Nucleus accumbens (tissue), 56 donors: ENCODE measurements around the gene ANKRD65.

Experiments used
- DNase-seq, 56 donors: peaks; one replicate each; lab custom pipeline; 2025; lab: John Stamatoyannopoulos, UW

Gene ANKRD65

DNA sequence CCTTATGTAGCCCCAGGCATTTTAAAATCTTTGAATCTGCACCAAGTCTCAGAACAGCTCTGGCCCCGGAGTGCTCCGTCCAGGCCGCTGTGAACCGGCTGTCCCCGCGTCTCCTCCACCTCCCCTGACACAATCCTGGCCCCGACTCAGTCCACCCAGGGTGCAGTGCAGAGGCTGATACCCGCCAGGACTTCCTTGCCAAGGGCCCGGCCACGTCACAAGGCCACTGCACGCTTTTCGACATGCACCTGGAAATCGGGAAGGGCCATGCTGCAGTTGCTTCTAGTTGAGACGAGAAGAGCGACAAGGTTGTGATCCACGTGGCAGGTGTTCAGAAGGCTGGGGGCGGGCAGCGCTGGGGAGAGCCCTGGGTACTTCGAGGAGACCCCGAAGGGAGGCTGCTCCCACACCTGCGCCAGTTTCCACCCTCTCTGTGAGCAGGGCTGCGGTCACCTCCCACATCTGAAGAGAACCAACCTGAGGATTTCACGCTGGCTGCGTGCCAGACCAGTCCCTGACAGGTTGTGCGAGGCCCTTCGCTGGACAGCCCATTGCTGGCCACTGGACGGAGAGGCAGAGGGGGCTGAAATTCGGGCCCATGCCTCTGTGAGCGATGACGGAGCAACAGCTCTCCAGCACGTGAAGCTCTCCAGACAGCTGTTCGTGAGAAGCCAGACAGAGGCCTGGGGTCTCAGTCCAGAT, 21.1 kb upstream of the ANKRD65 start:
- no peak for DNase-seq

DNA sequence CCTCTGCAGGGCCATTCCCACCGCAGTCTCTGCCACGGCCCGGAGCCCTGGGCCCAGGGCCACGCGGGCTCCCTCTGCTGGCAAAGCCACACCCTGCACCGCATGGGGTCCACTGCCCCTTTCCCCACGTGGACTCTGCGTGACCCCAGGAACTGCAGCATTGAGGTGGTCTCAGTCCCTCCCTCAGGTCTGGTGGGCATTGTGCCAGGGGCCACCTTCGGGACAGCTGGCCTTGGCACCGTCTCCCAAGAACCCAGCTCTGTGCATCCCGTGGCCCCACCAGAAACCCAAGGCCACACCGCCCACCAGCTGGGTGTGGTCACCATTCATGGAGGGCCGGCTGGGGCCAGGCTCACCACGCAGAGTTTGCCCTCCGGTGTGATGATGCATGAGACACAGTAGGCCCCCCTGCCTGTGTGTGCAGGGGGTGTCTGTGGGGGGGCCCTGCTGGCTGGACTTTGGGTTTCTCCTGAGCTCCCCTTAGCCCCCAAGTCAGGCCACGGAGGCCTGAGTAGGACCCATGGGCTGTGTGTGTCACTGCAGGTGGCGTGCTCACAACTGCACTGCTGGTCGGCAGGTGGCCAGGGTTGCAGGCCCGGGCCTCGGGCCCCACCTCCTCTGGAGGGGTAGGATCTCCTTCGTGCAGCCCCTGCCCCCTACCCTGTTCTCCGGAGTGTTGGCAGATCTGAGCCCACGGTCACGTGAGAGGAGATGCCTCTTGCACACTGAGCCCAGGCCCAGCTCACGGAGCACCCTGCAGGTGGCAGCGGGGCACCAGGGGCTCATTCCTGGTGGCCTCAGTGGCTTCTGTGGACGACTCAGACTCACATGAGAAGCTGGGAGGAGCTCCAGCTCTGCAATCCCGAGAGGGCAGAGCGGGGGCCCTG, 20.2 kb upstream of the ANKRD65 start:
- DNase-seq = peak in 19 of 56 donors; percentile 8 to 72 (median 33)

DNA sequence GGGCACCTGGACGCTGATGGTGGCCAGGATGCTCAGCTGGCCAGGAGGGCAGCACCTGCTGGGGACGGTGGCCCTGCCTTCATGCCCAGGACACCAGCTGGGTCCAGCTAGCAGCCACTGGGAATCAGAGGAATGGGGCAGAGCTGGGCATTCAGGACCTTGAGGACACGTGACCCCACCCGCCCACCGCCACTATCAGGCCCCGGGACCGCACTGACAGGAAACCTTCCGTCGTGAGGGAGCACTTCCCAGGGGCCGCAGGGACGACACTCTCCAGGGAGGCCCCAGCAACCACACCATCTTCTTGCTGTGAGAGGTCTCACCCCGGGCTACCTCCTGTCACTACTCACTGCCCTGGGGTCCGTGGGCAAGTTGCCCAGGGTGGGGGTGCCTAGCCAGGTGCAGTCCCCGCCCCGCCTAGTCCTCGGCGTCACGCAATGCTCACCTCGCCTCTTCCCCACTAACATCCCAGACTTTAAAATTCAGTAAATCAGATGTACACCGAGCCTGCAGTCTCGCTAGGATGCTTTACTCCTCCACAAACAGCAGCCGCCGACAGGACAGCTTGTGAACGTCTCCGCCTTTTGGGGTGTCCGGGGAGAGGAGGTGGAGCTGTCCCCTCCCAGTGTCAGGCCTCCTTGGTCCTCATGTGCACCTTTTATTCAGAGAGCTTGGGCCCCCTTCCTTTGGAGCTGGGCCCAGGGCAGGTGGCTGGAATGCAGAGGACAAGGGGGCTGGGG, 19.4 kb upstream of the ANKRD65 start:
- peak in 2 of 56 donors; percentile 17 to 18 for DNase-seq

DNA sequence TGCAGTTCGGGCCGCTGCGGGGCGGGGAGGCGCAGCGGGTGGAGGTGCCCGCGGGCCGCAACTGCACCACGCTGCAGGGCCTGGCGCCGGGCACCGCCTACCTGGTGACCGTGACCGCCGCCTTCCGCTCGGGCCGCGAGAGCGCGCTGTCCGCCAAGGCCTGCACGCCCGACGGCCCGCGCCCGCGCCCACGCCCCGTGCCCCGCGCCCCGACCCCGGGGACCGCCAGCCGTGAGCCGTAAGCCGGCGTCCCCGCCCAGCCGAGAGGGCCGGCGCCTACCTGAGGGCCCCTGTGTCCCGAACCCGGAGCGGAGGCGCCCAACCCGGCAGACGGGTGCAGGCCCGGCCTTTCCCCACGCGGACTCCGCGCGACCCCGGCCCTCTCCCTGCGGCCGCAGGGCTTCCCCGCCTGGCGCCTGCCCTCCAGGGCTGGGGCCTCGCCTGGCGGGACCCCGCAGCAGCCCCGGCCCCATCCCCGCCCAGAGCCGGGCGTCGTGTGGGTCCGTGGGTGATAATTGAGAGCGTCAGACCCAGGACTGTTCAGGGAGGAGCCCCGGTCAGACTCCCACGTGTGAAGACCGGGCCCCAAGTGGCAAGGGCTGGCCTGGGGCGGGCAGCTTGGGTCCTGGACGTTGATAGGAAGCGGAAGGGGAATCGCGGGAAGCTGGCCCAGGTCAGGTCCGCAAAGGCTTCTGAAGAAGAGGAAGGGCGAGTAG, 18.6 kb upstream of the ANKRD65 start:
- no peak for DNase-seq

DNA sequence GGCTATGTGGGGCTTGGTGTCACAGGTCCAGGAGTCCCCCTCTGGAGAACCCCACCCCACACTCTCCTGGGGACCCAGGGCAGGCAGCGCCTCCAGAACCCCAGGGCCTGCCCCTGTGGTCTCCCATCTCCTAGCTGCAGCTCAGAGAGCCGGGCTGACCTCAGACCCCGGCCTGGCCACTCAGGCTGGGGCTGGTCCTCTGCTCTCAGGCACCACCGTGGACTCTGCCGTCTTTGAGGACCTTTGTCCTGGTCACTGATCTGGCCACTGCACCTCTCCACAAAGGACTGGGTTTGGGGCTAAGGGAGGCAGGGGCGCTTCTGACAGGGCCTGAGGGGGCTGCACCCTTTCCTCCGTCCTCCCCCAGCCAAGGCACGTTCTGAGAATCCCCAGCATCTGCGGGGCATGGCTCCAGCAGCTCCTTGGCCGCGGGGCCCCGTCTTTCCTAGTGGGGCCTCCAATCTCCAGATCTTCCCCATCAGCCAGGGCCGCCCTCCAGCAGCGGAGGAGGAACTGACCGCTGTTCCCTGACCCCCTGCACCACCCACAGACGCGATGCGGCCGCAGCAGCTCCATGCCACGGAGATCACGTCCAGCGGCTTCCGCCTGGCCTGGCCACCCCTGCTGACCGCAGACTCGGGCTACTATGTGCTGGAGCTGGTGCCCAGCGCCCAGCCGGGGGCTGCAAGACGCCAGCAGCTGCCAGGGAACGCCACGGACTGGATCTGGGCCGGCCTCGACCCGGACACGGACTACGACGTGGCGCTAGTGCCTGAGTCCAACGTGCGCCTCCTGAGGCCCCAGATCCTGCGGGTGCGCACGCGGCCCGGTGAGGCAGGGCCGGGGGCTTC, 17.7 kb upstream of the ANKRD65 start:
- no peak for DNase-seq

DNA sequence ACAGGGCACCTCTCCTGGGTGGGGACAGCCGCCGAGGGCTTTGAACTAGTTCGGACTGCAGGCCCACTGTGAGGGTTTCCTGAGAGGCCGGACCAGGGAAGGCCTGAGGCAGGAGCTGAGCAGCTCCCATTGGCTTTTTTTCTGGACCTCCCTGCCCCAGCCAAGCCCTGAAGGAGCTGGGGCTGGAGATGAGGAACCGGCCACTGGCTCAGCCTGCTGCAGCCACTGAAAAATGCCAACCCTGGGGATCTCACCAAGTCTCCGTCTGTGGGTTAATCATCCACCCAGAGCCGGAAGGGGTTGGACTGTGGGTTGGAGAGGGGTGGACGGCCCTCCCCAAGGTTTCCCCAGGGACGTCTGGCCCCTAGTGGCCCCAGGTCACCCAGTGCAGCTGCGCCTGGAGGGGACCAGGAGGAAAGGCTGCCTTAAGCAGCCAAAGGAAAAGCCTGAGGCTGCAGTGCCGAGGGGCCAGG, 16.9 kb upstream of the ANKRD65 start:
- DNase-seq = no peak

DNA sequence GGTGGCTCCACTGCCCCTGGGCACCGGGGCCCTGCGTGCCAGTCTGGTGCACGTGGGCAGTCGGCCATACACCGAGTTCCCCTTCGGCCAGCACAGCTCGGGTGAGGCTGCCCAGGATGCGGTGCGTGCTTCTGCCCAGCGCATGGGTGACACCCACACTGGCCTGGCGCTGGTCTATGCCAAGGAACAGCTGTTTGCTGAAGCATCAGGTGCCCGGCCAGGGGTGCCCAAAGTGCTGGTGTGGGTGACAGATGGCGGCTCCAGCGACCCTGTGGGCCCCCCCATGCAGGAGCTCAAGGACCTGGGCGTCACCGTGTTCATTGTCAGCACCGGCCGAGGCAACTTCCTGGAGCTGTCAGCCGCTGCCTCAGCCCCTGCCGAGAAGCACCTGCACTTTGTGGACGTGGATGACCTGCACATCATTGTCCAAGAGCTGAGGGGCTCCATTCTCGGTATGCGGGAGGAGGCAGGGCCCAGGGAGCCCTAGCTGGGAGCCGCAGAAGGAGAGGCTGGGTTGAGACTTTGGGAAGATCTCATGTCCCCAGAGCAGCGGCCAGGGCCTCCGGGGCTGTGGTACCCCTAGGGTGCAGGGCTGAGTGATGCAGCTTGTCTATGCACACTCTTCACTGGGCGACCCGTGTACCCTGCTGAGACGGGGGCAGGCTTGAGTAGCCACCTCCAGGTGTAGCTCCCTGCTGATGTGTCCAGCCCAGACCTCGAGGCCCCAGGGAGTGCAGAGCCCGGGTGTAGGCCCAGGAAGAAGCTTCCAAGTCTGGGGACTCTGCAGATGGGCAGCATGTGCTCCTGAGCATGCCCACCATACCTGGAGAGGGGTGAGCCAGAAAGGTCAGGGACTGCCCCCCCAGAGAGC, 16.2 kb upstream of the ANKRD65 start:
- no peak for DNase-seq

DNA sequence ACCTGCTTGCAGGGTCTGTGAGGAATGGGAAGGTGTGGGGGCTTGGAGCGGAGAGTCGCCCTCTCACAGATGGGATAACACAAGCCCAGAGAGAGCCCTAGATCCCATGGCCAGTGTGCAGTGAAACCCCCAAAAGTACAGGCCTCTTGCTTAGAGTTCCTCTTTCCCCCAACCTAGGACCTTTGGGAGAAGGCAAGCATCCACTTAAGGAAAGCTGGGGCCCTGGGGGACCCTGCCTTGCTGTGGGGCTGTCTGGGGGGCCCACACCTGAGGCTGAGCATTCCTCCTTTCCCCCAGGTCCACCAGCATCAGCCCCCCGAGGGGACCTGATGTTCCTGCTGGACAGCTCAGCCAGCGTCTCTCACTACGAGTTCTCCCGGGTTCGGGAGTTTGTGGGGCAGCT, 15.6 kb upstream of the ANKRD65 start:
- DNase-seq = no peak

DNA sequence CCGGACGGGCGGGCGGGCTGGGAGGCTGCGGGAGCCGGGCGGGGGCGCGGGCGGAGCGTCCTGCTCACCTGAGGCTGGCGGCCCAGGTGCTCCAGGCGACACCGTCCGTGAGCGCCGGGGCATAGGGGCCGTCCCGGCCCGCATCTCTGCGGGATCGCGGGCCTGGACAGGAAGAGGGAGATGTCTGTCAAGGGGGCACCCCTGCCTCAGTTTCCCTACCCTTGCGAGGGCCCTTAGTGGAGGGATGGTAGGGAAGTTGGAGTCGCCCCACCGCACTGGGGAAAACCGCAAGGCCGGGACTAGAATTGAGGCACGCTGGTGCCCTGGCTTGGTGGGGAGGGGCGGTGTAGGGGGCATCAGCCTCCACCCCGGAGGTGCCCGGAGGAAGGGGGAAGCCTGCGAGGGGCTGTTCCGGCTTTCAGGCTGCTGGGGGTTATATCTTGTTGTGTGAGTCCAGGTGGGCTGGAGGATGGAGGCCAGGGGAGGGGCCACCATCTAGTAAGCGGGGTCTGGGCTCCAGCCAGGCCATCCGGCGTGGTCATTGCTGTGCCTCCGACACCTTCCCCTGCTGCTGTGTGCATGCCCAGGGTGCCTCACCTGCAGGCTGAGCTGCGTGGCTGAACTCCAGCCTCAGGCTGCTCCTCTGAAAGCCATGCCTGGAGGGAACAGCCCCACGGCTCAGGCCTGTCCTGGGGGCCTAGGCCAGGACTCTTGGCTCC, 15.0 kb upstream of the ANKRD65 start:
- DNase-seq = no peak

DNA sequence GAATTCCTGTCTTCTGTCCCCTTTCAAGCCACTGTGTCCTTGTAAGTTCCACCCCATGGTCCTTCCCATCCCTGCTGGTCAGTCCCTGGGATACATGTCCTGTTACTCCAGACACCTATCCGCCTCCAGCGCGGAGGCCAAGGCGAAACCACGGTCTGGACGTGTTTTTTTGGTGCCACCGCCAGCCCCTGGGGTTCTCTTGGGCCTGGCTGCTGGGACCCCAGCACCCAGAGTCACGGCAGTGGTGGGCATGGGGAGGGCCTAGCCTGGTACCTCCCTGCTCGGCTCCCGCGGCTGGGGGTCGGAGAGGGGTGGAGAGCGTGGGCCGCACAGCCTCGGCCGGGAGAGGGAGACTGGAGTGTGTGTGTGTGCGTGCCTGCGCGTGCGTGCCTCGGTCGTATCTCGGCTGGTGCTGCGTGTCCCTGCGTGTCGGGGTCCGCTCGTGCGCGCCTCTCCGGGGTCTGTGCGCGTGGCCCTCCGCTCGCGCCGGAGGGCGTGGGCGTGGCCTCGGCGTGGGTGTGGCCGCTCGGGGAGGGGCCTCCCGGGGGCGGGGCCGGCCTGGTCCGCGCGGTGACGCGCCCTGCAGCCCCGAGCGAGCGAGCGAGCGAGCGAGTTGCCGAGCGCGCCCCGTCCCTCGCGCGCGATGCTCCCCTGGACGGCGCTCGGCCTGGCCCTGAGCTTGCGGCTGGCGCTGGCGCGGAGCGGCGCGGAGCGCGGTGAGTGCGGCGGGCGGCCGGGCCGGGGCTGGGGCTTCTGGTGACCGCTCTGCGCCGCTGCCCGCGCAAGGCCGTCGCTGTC, 14.2 kb upstream of the ANKRD65 start, which contains the start of gene VWA1:
VWA1 (plus strand) TSS at position 585 of the 798 bp plus-strand sequence; CDS start at position 644, 59 bp downstream.
- peak in 44 of 56 donors; percentile 29 to 85 (median 62) for DNase-seq

DNA sequence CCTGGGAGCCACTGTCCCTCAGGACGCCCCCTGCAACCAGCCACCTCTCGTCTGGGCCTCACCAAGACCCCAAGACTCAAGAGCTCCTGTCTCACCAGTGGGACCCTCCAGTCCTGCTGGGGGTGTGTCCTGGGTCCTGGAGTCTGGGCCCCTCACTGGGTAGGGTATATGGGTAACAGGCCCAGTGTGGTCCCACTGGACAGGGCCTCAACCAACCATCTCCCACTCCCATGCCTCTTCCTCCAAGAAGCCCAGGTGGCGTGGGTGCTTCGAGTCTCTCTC, 13.7 kb upstream of the ANKRD65 start:
- DNase-seq = no peak

DNA sequence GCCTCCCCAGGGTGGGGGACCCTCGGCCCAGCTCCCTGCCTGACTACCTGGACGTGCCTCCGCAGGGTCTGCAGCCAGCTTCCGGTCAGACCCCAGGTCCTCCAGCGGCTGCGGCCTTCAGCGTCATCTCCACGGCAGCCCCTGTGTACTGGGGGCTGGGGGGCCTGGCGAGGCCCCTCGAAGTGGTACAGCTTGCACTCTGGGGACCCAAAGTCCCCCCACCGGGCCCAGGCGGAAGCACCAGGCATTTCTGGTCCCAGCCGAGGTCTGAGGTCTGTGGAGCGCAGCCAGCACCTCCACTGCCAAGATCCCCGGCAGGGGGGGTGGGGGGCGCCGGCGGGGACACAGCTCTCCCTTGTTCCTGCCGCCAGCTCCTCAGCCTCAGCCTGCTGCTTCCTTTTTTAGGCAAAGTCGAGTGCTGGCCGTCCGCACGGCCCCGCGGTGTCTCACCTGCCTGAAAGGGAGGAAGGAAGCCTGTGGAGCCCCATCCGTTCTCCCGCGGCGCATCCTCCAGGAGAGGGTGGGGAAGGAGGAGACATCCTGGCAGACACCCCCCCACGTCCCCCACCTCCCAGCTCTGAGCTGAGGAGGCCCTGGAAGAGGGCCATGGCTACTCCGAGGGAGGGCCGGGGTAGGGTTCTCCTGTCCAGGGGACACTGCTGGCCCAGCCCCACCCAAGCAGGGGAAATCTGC, 13.2 kb upstream of the ANKRD65 start:
- peak in 52 of 56 donors; percentile 32 to 86 (median 72) for DNase-seq

DNA sequence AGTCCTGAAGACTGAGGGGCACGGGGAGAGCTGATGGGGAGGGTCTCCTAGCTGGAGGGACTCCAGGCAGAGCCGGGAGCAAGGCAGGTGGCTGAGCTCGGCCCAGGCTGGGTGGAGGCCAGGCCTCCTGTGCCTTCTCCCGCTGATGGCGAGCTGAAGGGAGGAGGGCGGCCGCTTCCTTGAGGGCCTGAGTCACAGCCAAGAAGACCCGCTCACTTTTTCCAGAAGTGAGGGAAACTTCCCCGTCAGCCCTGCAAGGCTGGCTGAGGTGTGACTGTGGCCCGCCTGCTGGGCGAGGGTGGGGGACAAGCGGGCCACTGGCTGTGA, 12.7 kb upstream of the ANKRD65 start:
- DNase-seq = peak in 4 of 56 donors; percentile 43 to 64 (median 53)

DNA sequence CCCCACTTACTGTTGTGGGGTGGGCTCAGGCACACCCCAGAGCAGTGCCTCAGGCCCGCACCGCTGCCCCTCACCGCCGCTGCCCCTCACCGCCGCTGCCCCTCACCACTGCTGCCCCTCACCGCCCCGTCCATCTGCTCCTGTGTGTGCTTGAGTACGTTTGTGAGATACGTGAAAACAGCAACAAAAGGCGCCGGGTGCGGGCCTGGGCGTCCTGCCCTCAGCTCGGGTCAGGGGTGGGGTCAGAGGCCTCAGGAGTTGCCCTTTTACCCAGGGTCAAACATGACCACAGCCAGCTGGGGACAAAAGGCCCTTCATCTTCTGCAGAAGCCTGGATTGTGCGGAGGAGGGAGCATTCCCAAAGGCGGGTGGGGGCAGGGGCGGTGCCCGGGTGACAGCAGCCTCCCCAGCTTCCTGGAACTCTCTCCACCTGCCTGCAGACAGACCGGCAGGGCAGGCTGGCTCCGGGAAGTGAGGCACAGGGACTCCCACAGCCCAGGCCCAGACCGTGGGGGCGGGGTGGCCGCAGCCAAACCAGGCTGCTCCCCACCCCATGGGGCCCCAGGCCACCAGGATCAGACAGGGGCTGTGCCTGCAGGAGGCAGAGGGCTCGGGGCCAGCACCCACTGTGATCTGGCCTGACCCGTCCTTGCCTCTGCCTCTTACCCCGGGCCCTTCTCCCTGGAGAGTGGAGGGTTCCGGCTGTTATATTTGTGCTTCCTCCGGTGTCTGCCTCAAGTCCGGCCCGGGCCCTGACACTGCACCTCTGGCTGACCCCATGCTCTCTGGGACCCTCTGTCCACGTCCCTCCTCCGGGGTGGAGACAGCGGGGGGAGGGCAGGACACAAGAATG, 12.1 kb upstream of the ANKRD65 start:
- DNase-seq = peak in 52 of 56 donors; percentile 31 to 90 (median 75)

DNA sequence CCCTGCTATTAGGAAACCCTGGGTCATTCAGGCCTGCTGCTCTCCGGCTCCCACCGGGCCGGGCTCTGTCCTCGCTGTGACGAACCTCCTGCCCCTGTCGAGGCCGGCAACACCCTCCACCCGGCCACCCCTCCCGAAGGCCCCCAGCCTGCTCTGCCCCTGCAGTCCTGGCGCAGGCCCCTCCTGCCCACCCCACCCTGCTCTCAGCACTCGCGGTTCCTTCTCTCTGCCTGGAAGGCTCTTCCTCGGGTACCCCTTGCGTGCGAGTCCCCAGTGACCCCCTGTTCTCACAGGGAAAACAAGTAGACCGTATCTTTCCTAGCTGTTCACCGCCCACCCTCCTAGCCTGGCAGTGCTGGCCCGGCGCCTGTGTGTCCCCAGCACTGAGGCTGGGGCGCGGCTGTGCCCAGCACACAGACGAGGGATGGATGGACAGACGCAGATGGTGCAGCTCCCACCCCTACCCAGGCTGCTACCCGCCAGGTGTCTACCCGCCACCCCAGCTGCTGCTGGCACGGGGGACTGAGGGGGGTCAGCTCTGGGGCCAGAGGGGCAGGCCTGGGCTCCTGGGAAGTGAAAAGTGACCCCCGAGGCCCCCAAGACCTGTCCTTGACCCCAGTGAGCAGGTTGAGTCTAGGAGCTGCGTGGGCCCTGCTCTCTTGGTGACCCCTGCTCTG, 11.3 kb upstream of the ANKRD65 start:
- peak in 8 of 56 donors; percentile 25 to 66 (median 46) for DNase-seq
